Gastrocnemius medialis (tissue), 4 donors: ENCODE measurements around the gene CCNA2. TPM values are rescaled to one million over a fixed set of nuclear protein-coding genes. Genes with fewer than 3 reads are reported as not detected.

Experiments
- ATAC-seq, 2 donors: fragments of 150-250 bp; one replicate each; pipeline ENCODE4 v1.9.1; 2016
- DNase-seq, 2 donors: peaks; one replicate each; pipeline ENCODE4 v3.0.0-alpha.2; 2019
- H3K27ac ChIP-seq, 4 donors: fragments of 200-600 bp; sonication (generic); 1 replicate in 1 of 4; 2 replicates in 3 of 4; pipeline ENCODE4 v1.5.1; 2016 to 2018; ENCODE audit warnings: mild to moderate bottlenecking in 2 of 4, moderate library complexity in 1 of 4
- H3K27me3 ChIP-seq, 3 donors: fragments of 200-600 bp; sonication (generic) in 2 of 3; 1 replicate in 1 of 3; 2 replicates in 2 of 3; pipeline versions ENCODE4 v1.5.1 to v1.6.0; 2016 to 2019; ENCODE audit warnings: mild to moderate bottlenecking in 1 of 3, moderate library complexity in 1 of 3
- H3K36me3 ChIP-seq, 2 donors: fragments of 200-600 bp; sonication (generic) in 1 of 2; one replicate each; pipeline ENCODE4 v1.5.1; 2017 to 2018
- H3K4me1 ChIP-seq, 2 donors: fragments of 200-600 bp; sonication (generic) in 1 of 2; one replicate each; pipeline ENCODE4 v1.5.1; 2016 to 2017; ENCODE audit warnings: mild to moderate bottlenecking in 2 of 2
- H3K4me3 ChIP-seq, 4 donors: fragments of 200-600 bp; sonication (generic) in 3 of 4; 1 replicate in 1 of 4; 2 replicates in 3 of 4; pipeline ENCODE4 v1.5.1; 2016 to 2019; ENCODE audit warnings: mild to moderate bottlenecking in 2 of 4
- H3K9me3 ChIP-seq, 3 donors: fragments of 200-600 bp; sonication (generic) in 2 of 3; 1 replicate in 1 of 3; 2 replicates in 2 of 3; pipeline ENCODE4 v1.5.1; 2016 to 2019
- POLR2A ChIP-seq, 2 donors: fragments of 450-650 bp; IDR thresholded peaks; one replicate each; pipeline ENCODE4 v1.6.1; 2017; ENCODE audit warnings: antibody characterized with exemption in 2 of 2, mild to moderate bottlenecking in 2 of 2, moderate library complexity in 2 of 2
- in situ Hi-C, 4 donors: fragments of 200-750 bp; cut with MboI; loops; one replicate each; pipeline versions ENCODE4 v1.15.0 to v1.8.0; 2017; ENCODE audit warnings: low sequenced_read_pairs in 4 of 4
- intact Hi-C: fragments of 100-400 bp; cut with DNase I; formaldehyde crosslinking; loops from one replicate; pipeline ENCODE4 v1.15.1; 2023; ENCODE audit warnings: low total_unique reads
- total RNA-seq, 4 donors: library from RNA; depleted of rRNA; stranded (reverse); fragments of >200 nt; gene quantifications; one replicate each; pipeline versions ENCODE4 v1.1.0 to v1.2.3, GENCODE V29; 2016
- TF ChIP-seq, protein P1 (sequence below), 5 experiments: fragments of 450-650 bp in 3 of 5; fragments of 200-600 bp in 2 of 5; sonication (generic) in 2 of 5; IDR thresholded peaks in 4 of 5; conservative IDR thresholded peaks in 1 of 5; 1 replicate in 4 of 5; 2 replicates in 1 of 5; pipeline ENCODE4 v1.5.1; 2016 to 2019; ENCODE audit warnings: antibody characterized with exemption in 5 of 5, mild to moderate bottlenecking in 3 of 5, moderate library complexity in 3 of 5

Gene CCNA2
- total RNA-seq, 4 donors from 2014 or later = 0.20 to 0.60 (median 0.36) TPM; not detected in 1

DNA sequence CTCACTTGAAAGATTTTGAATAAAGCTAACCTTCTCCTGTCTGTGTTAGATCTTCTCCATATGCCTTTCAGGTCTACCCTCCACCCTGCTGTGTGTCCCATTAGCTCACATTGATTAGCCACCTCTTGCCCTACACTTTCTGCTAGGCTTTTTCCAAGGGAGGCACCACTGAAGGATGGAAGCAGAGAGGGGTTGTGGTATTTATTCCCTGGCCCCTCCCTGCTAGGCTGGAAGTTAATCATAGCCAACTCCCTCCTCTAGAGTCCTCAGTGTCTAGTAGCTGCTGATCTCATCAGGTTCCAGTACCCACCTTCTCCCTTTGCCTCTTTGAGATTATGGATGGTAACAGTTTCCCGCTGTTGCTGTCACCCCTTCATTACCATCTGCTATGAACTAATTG is 49.8 kb downstream of the CCNA2 start:
- no peak overlapping the region for H3K27ac ChIP-seq
- ATAC-seq (no peak), DNase-seq (no peak)
- H3K27me3 ChIP-seq = peaks cover 0 to 5% (median 0%) of the 10 kb centered on the region in 3 donors
- no peaks in the 10 kb centered on the region for H3K36me3 ChIP-seq
- H3K9me3 ChIP-seq = no peaks in the 10 kb centered on the region
- in situ Hi-C loops (no loop called here), intact Hi-C loops (no loop called here)
- no peak for TF ChIP-seq POLR2A (IDR thresholded peaks at IDR 0.05)
- TF ChIP-seq, protein P1, sequence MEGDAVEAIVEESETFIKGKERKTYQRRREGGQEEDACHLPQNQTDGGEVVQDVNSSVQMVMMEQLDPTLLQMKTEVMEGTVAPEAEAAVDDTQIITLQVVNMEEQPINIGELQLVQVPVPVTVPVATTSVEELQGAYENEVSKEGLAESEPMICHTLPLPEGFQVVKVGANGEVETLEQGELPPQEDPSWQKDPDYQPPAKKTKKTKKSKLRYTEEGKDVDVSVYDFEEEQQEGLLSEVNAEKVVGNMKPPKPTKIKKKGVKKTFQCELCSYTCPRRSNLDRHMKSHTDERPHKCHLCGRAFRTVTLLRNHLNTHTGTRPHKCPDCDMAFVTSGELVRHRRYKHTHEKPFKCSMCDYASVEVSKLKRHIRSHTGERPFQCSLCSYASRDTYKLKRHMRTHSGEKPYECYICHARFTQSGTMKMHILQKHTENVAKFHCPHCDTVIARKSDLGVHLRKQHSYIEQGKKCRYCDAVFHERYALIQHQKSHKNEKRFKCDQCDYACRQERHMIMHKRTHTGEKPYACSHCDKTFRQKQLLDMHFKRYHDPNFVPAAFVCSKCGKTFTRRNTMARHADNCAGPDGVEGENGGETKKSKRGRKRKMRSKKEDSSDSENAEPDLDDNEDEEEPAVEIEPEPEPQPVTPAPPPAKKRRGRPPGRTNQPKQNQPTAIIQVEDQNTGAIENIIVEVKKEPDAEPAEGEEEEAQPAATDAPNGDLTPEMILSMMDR (IDR thresholded peaks at IDR 0.05 in 4 of 5, conservative IDR thresholded peaks at IDR 0.05 in 1 of 5) = no peak
- H3K4me1 ChIP-seq = no peaks in the 10 kb centered on the region
- H3K4me3 ChIP-seq = no peak overlapping the region

DNA sequence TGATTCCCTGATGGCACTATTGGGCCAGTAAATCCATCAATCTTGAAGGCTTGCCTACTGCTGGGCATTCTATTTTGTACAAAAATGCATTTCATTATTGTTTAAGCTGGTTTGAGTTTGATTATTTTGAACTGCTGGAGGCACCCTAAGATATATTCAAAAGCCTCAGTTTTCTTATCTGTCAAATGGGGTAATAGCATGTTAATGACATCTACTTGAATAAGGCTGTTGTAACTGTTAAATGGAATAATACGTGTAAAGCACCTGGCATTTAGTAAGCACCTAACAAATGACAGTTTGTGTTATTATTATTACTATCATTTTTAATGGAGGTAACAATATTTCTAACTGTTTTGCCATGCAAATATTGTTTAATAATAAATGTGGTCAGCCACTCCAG is 51.8 kb downstream of the CCNA2 start:
- Histone ChIP-seq H3K27me3 (peaks cover 0 to 5% (median 0%) of the 10 kb centered on the region in 3 donors), H3K27ac (no peak overlapping the region), H3K4me3 (no peak overlapping the region), H3K9me3 (no peaks in the 10 kb centered on the region), H3K4me1 (no peaks in the 10 kb centered on the region), H3K36me3 (no peaks in the 10 kb centered on the region)
- intact Hi-C loops (no loop called here), in situ Hi-C loops (no loop called here)
- DNase-seq = no peak
- ATAC-seq = no peak
- TF ChIP-seq, protein P1 (IDR thresholded peaks at IDR 0.05 in 4 of 5, conservative IDR thresholded peaks at IDR 0.05 in 1 of 5) = no peak
- no peak for TF ChIP-seq POLR2A (IDR thresholded peaks at IDR 0.05)

DNA sequence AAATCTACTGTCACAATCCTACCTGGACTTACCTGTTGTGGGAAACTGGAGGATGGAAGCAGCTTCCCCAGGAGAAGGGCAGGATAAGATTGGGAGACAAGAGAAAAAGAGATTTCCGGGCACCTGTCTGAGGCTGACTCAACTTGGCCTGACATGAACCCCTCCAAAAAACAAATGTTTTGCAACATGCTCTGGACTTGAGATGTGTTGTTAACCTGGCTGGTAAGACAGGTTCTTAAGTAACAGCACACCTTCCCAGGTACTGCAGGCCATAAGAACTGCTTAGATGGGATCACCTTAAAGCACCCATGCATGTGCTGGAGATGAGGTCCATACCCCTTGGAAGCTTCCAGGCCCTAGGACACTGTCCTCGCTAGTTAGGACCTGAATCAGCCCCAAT is 54.3 kb downstream of the CCNA2 start:
- Histone ChIP-seq H3K4me1 (peaks cover 0 to 4% of the 10 kb centered on the region in 2 donors), H3K4me3 (no peak overlapping the region), H3K27me3 (peaks cover 5 to 21% (median 16%) of the 10 kb centered on the region in 3 donors), H3K27ac (no peak overlapping the region), H3K36me3 (no peaks in the 10 kb centered on the region), H3K9me3 (no peaks in the 10 kb centered on the region)
- in situ Hi-C loops (no loop called here), intact Hi-C loops (no loop called here)
- TF ChIP-seq POLR2A (IDR thresholded peaks at IDR 0.05) = no peak
- TF ChIP-seq, protein P1 (IDR thresholded peaks at IDR 0.05 in 4 of 5, conservative IDR thresholded peaks at IDR 0.05 in 1 of 5) = no peak
- ATAC-seq (no peak), DNase-seq (no peak)

DNA sequence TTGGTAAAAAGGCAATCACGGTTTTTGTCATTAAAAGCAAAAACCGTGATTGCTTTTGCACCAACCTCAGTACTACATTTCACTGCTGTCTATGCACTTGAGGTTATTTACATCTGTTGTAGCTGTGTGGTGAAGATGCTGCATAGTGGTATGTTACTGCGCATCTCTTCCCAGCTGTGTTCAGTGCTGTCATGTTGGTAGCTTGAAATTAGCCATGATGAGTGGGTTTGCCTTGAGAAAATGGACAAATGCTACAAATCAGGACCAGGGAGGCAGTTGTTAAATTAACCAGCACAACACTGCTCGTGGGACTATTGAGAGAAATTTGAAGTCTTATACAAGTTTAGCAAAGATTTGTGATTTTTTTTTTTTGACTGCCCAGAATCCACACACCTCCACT is 56.5 kb downstream of the CCNA2 start:
- Histone ChIP-seq H3K4me1 (peaks cover 0 to 4% of the 10 kb centered on the region in 2 donors), H3K27me3 (peaks cover 5 to 30% (median 23%) of the 10 kb centered on the region in 3 donors), H3K4me3 (no peak overlapping the region), H3K27ac (no peak overlapping the region), H3K36me3 (no peaks in the 10 kb centered on the region), H3K9me3 (no peaks in the 10 kb centered on the region)
- intact Hi-C loops = no loop called here
- no peak for ATAC-seq
- in situ Hi-C loops = no loop called here
- DNase-seq = no peak
- TF ChIP-seq, protein P1 (IDR thresholded peaks at IDR 0.05 in 4 of 5, conservative IDR thresholded peaks at IDR 0.05 in 1 of 5) = no peak
- TF ChIP-seq POLR2A (IDR thresholded peaks at IDR 0.05) = no peak

Other genes with a start within 250 kb of the CCNA2 start
- gene ANXA5, start 126.9 kb downstream of the CCNA2 start, total RNA-seq = 100 to 1,000 TPM in 2 of 4 donors, 10 to 100 TPM in 2; 59.2 to 181 (median 88.0) TPM
- not detected for gene SMIM43, start 58.7 kb downstream of the CCNA2 start, total RNA-seq
- gene EXOSC9, start 22.6 kb downstream of the CCNA2 start, total RNA-seq = 10 to 100 TPM; 13.4 to 28.8 (median 19.9) TPM
- gene BBS7, start 46.6 kb upstream of the CCNA2 start, total RNA-seq = 10 to 100 TPM in 1 of 4 donors, 1 to 10 TPM in 3; 4.5 to 11.1 (median 6.7) TPM
- under 1 TPM in 1 of 4 donors, not detected in 3; 0.09 TPM for gene TRPC3, start 128.2 kb upstream of the CCNA2 start, total RNA-seq